SIG-M5 treated with dmso at 0.1 percent for 504 hours (cell line): ENCODE measurements around the gene PHLDA1.
A peak's percentile ranks its signal among the peaks of the same experiment; 100 is the strongest.

ENCODE experiments used
- DNase-seq: peaks from one replicate; lab custom pipeline; 2025; ENCODE audit not compliant: unreplicated experiment; lab: John Stamatoyannopoulos, UW

The PHLDA1 gene

GRCh38 chr12:76038176-76038575 is 6.6 kb upstream of the PHLDA1 start:
- DNase-seq, result no peak

DNA sequence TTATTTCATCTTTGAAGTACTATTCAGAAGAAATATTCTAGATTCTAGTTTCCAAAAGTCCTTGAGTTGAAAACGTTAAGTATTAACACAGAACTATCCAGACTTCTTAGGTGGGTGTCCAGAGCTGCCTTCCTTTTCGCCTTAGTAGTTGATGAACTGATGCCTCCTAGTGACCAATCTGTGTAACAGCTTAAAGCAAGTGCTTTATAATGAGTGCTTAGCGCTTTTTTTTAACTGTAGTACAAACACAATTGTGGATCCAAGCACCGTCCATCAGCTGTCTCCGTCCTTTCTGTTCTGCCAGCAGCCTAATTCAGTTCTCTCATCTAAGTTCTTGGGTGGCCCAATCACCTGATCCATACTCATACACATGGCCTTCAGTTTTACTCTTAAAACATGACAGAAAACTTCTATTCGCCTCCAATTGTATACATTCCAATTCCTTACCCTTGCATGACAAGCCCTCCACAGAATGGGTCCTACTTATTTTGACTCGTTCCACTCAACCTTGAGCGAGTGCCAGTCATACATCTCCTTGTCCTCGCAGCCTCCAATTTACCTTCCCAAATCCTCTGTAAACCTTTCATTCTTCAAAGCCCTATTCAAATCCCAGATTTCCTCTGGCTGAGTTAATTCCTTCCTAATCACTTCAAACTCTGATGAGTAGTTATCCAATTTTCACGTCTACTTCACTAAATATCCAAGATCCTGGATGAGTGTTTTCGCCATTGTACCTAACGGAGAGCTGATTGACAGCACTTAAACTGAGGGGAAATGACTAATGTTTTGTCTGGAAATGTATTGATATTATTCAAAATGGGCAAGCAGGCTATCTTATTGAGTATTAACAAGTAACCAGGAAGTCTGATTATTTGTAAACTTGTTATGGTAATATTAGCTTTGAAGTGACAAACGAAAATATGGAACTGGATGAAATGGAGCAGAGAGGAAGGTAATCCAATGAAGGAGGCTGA is 5.8 kb upstream of the PHLDA1 start:
- DNase-seq, result peak; percentile 88

DNA sequence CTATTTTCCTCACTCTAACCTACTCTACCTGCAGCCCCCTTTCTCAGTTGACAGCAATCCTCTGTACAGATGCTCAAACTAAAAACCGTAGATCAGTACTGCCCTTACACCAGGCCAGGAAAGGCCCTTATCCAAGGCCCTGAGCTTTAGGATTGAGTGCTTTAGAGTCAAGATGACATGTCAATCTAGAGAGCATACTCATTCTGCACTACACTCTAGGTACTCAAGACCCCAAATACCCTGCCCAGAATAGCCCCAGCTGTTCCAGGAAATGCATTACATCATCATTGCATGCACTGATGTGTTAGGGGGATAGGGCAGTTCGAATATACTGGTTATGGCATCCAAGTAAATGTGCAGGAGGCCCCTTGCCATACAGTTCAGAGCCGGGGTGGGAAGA is 3.5 kb upstream of the PHLDA1 start:
- DNase-seq, result no peak

DNA sequence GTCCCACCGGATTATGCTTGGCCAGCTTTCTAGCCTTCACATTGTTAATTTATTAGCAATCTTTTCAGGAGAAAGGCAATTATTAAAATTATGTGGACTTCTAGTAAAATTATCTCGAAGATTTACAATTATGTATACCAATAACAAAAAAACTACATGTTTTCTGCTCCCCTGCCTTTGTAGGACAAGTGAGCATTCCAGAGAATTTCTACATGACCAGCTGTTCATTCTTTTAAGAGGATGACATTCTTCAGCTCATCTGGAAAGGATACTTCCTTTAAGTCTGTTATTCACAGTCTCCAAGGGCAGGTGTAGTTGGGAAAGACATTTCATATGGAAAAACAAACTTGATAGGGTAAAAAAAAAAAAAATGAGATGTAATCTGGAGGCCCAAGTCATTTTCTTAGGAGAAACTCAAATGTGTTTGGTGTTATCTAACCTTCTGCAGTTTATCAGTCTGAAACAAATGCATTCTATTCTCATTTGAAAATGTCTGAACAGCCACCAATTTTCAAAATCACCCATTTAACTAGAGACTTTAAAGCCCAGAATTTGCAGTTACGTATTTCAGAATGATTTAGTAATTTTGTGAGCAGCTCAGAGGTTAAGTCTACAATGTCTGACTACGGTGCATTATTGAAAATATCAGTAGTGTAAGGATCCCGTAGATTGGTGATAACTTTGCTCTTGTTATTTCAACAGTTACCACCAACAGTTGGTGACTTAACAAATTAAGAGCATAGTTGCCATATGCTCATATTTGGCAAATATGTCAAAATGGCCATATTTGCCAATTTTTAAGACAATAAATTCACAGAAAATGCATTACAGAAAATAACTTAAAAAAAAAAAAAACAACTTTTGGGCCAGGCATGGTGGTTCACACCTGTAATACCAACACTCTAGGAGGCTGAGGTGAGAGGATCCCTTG is 1.8 kb upstream of the PHLDA1 start:
- DNase-seq, result no peak

- peak; percentile 68 for DNase-seq
Measured at GRCh38 chr12:76032043-76032981, 736 bp upstream of the PHLDA1 start.

DNA sequence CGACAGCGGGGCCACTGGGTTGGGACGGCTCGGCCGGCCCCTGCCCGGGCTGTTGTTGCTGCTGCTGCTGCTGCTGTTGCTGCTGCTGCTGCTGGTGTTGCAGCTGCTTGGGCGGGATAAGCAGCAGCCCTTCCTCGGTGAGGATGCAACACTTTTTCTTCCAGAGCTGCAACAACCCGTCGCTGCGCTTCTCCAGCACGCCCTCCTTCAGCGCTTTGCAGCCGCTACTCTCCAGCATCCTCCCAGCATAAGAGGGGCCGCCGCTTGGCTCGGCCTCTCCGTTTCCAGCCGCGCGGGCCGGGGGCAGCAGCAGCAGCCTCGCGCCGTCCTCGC is 529 bp downstream of the PHLDA1 start:
- peak; percentile 64 for DNase-seq

GRCh38 chr12:76030341-76031080 is 1.1 kb downstream of the PHLDA1 start:
- DNase-seq, result peak; percentile 37

- DNase-seq, result no peak
Measured at GRCh38 chr12:76029982-76030340, 1.6 kb downstream of the PHLDA1 start.

- DNase-seq, result no peak
Measured at GRCh38 chr12:76028571-76029277, 2.9 kb downstream of the PHLDA1 start.

DNA sequence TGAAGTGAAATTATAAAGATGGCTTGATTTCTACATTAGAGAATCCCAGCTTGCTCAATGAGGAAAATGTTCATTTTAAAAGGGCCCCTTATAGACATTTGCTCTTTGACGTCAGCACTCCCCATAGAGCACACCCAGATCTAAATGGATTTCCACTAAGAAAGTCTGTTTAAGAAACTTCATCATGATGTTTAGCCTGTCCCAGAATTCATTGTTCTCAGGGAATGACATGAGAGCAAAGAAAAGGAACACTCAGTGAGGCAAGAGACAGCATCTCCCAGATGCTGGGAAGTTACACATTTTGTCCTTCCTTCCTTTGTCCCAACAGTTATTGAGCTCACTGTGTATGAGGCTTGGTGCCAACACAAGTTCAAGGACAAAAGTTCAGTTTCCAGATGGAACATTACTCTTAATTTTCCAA is 4.9 kb downstream of the PHLDA1 start:
- no peak for DNase-seq

GRCh38 chr12:76025601-76026575 is 5.7 kb downstream of the PHLDA1 start:
- no peak for DNase-seq

DNA sequence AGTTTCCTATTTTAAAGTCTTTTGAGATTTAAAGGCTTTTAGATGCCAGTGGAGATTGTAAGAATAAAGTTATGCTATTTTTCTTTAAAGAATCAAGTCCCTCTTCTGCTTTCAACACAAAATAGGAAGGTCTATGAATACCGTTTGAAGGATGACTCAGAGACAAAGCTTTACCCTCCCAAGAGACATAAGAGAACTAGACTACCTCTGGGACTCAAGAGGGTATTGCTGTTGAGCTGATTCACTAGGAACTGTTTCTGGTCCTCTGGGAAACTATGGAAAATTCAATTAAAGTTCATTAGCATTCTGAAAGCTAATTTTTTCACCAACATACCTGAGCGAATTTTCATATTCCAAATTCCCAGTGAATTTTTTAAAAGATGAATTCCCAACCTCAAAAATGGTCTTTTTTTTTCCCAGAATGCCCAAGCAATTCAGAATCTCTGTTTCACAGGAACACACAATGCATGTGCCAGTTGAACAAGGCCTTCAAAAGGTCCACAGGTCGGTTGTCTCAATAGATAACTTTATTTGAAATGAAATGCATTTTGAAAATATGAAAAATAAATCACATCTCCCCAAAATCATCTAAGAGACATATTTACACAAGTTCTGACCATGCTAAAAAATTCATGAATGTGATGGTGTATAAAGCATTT is 6.5 kb downstream of the PHLDA1 start:
- DNase-seq, result peak; percentile 43

- no peak for DNase-seq
Measured at GRCh38 chr12:76024102-76024781, 7.3 kb downstream of the PHLDA1 start.

- no peak for DNase-seq
Measured at GRCh38 chr12:76023069-76023690, 8.4 kb downstream of the PHLDA1 start.

GRCh38 chr12:76022506-76022905 is 9.1 kb downstream of the PHLDA1 start:
- no peak for DNase-seq

DNA sequence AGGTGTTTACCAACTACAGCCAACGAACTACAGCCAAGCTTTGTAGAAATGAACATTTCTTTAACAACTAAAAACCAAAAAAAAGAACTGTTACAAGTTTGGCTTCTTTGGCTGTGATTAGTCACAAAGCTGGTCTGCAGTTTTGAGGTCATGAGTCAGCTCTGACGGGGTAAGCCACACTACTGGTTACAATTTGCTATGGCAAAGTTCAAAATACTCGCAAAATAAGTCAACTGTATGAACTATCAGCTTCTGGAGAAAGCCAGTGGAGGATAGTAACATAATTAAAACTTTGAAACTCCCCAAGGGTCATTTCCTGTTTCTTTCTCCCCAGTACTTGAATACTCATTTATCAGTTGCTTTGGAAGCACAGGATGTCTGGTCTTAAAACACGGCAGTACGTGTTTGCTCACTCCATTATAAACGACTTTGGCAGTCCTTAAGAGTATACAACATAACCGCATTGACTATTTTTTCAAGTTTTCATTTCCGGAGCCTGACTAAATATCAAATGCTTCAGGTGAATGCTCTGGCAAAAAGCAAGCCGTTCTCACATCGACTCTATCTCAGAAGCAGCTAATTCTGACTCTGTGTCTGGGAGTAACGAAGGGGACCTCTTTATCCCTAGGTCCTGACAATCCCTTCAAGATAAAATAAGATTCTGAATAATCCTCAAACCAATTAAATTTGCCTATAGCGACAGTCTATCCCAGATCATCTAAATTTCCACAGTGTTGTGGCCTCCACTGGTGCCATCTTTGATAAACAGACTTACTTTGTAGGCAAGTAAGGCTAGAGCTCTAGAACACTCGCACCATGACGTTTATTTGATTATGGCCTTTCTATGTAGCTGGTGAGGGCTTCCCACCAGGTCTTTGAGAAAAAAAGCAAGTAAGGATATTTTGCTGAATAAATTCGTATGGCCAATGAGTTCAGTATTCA is 10.6 kb downstream of the PHLDA1 start:
- DNase-seq, result peak; percentile 57
